Stomach (tissue), 9 donors: ENCODE data around the gene KCNE2. TPM values are rescaled to one million over a fixed set of nuclear protein-coding genes. Genes with fewer than 3 reads are reported as not detected.
A peak's percentile ranks its signal among the peaks of the same experiment; 100 is the strongest.

Experiments used
- DNase-seq, 2 donors: peaks; one replicate each; pipeline versions ENCODE4 v3.0.0 to v3.0.0-alpha.2; 2013 to 2019
- H3K27ac ChIP-seq, 5 donors: fragments of 200-600 bp in 4 of 5; sonication (generic) in 4 of 5; one replicate each; pipeline ENCODE4 v1.5.1; 2013 to 2019; ENCODE audit warnings: mild to moderate bottlenecking in 1 of 5, moderate library complexity in 1 of 5
- H3K27me3 ChIP-seq, 3 donors: fragments of 200-600 bp; sonication (generic); one replicate each; pipeline ENCODE4 v1.5.1; 2017 to 2019; ENCODE audit warnings: mixed run types in 1 of 3
- H3K36me3 ChIP-seq, 4 donors: fragments of 200-600 bp; sonication (generic); 1 replicate in 3 of 4; 2 replicates in 1 of 4; pipeline ENCODE4 v1.5.1; 2016 to 2019
- H3K4me1 ChIP-seq, 4 donors: fragments of 200-600 bp; sonication (generic); one replicate each; pipeline ENCODE4 v1.5.1; 2016 to 2019
- H3K4me3 ChIP-seq, 4 donors: fragments of 200-600 bp; sonication (generic) in 3 of 4; one replicate each; pipeline ENCODE4 v1.5.1; 2016 to 2019; ENCODE audit warnings: mild to moderate bottlenecking in 1 of 4
- H3K9me3 ChIP-seq, 4 donors: fragments of 200-600 bp; sonication (generic); one replicate each; pipeline ENCODE4 v1.5.1; 2016 to 2019
- EP300 ChIP-seq: sonication (generic); formaldehyde crosslinking; IDR thresholded peaks from one replicate; pipeline ENCODE4 v1.6.1; 2017; ENCODE audit warnings: antibody characterized with exemption
- POLR2A ChIP-seq, 4 donors: fragments of 450-650 bp; IDR thresholded peaks; one replicate each; pipeline ENCODE4 v1.6.1; 2016; ENCODE audit warnings: antibody characterized with exemption in 4 of 4, control low read depth in 2 of 4, mild to moderate bottlenecking in 1 of 4, moderate library complexity in 1 of 4
- POLR2AphosphoS5 ChIP-seq, 3 donors: sonication (generic); formaldehyde crosslinking; IDR thresholded peaks; one replicate each; pipeline ENCODE4 v1.6.1; 2016; ENCODE audit warnings: antibody characterized with exemption in 3 of 3
- WGBS, 5 donors: extraction: QIAGEN DNeasy Blood & Tissue Kit in 3 of 5; methylation state at CpG; one replicate each; pipeline versions ENCODE4 v1.1.5 to v1.1.7; 2013 to 2018; 5-methylcytosine and 5-hydroxymethylcytosine counted together
- intact Hi-C: fragments of 100-400 bp; cut with DNase I; formaldehyde crosslinking; loops from one replicate; pipeline ENCODE4 v1.15.1; 2023; ENCODE audit warnings: low total_unique reads
- polyA plus RNA-seq, 3 donors: library from polyadenylated mRNA; stranded (reverse); fragments of 200-250 nt; gene quantifications; one replicate each; pipeline ENCODE4 v1.2.3, GENCODE V29; 2013
- total RNA-seq, 5 donors: library from RNA; depleted of rRNA; stranded (reverse); fragments of >200 nt; gene quantifications; one replicate each; pipeline versions ENCODE4 v1.1.0 to v1.2.3, GENCODE V29; 2014 to 2016
- TF ChIP-seq, protein P1 (sequence below), 7 experiments: fragments of 450-650 bp in 4 of 7; fragments of 200-600 bp in 3 of 7; sonication (generic) in 3 of 7; IDR thresholded peaks; one replicate each; pipeline ENCODE4 v1.5.1; 2016 to 2019; ENCODE audit warnings: antibody characterized with exemption in 7 of 7, control low read depth in 2 of 7, mild to moderate bottlenecking in 1 of 7
- donor health status: healthy with polysubstance abuse.
- donor health status: Bipolar disorder and iron deficiency.
- donor health status: healthy.

KCNE2 gene
- total and polyA plus RNA-seq, 8 donors, result 34.4 to 294 (median 126) TPM; not detected in 1

DNA sequence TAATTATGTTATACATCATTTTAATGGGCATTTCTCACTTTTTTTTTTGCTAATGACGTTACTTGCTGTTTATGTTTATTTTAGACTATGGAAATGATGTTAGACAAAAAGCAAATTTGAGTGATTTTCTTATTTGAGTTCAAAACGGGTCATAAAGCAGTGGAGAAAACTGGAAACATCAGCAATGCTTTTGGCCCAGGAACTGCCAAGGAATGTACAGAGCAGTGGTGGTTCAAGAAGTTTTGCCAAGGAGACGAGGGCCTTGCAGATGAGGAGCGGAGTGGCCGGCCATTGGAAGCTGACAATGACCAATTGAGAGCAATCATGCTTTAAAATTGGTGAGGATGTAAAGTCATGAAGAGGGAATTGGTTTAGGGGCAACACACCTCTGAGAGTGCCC lies 32.1 kb upstream of the KCNE2 start:
- Histone ChIP-seq H3K4me1 (peaks cover 0 to 13% (median 6%) of the 10 kb centered on the region in 4 donors), H3K9me3 (no peaks in the 10 kb centered on the region), H3K4me3 (no peak overlapping the region), H3K36me3 (no peaks in the 10 kb centered on the region), H3K27ac (no peak overlapping the region), H3K27me3 (no peaks in the 10 kb centered on the region)
- DNase-seq, result no peak
- intact Hi-C loops, result no loop called here
- WGBS, 5 donors, result 74 to 83% (median 80%) methylated on average over 5 of the region's 5 CpGs
- TF ChIP-seq, protein P1, sequence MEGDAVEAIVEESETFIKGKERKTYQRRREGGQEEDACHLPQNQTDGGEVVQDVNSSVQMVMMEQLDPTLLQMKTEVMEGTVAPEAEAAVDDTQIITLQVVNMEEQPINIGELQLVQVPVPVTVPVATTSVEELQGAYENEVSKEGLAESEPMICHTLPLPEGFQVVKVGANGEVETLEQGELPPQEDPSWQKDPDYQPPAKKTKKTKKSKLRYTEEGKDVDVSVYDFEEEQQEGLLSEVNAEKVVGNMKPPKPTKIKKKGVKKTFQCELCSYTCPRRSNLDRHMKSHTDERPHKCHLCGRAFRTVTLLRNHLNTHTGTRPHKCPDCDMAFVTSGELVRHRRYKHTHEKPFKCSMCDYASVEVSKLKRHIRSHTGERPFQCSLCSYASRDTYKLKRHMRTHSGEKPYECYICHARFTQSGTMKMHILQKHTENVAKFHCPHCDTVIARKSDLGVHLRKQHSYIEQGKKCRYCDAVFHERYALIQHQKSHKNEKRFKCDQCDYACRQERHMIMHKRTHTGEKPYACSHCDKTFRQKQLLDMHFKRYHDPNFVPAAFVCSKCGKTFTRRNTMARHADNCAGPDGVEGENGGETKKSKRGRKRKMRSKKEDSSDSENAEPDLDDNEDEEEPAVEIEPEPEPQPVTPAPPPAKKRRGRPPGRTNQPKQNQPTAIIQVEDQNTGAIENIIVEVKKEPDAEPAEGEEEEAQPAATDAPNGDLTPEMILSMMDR (IDR thresholded peaks at IDR 0.05), result no peak
- TF ChIP-seq POLR2AphosphoS5 (IDR thresholded peaks at IDR 0.05) (no peak), POLR2A (IDR thresholded peaks at IDR 0.05) (no peak), EP300 (no peak)

DNA sequence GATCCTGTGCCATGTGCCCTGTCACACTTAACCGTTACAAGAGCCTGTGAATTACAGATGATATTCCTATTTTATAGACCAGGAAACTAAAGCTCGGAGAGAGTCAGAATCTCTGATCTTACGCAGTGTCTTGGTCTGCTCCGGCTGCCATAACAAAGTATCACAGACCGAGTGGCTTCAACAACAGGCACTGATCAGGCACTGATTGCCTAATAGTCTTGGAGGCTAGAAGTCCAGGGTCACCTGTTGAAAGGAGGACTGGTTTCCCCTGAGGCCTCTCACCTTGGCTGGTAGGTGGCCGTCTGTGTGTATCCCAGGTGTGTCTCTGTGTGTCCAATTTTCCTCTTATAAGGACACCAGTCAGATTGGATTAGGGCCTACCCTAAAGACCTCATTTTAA lies 31.5 kb upstream of the KCNE2 start:
- WGBS, 5 donors, result 93 to 99% (median 96%) methylated on average over 6 of the region's 6 CpGs
- Histone ChIP-seq H3K4me3 (no peak overlapping the region), H3K36me3 (no peaks in the 10 kb centered on the region), H3K4me1 (peaks cover 0 to 19% (median 9%) of the 10 kb centered on the region in 4 donors), H3K27ac (no peak overlapping the region), H3K27me3 (no peaks in the 10 kb centered on the region), H3K9me3 (no peaks in the 10 kb centered on the region)
- intact Hi-C loops, result no loop called here
- TF ChIP-seq POLR2A (IDR thresholded peaks at IDR 0.05) (no peak), EP300 (no peak), POLR2AphosphoS5 (IDR thresholded peaks at IDR 0.05) (no peak)
- TF ChIP-seq, protein P1 (IDR thresholded peaks at IDR 0.05), result no peak
- DNase-seq, result no peak

DNA sequence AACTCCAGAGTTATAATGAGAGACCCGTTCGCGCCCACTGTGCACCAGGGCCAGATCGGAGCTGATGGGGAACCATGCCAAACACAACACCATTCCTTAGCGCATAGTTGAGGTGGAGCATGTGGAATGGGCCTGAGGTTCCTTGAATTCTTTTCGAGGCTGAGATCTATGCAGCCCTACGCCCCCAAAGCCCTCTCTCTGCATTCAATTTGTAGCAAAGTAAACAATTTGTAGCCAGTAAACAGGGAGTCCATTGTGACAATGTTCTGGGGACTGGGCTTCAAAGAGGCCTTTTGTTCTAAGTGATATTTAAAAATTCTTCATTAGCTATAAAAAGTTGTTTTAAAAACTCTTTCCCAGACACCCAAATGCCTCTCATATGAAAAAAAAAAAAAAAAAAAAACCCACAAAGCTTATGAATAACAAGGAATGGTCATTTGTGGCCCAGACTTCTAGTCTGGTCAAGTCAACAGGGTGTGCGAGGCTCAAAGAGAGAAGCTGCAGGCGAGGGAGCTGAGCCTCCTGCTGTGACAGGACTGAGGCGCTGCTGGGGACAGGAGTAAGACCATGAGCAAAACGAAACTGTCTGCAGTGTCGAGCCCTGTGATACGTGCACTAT lies 30.6 kb upstream of the KCNE2 start:
- TF ChIP-seq EP300 (no peak), POLR2A (IDR thresholded peaks at IDR 0.05) (no peak), POLR2AphosphoS5 (IDR thresholded peaks at IDR 0.05) (no peak)
- TF ChIP-seq, protein P1 (IDR thresholded peaks at IDR 0.05), result no peak
- WGBS, 5 donors, result 86 to 90% (median 89%) methylated on average over 13 of the region's 13 CpGs
- no peak overlapping the region for H3K27ac ChIP-seq

DNA sequence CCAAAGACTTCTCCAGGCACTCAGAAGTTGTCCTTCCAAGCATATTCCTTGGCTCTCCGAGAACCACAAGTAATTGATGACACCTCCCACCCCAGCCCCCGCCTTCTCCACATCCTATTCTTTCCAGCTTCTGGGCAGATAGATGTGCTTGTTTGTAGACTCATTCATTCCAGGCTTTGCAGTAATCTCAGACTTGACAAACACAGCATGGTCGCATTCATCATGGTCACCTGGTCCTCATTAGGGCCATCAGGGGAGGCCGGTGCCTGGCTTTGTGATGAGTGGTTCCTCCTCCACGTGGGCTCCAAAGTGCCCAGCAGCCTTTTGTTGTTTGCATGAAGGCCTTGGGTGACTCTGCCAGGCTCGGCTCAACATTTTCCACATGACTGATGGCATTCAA lies 28.5 kb upstream of the KCNE2 start:
- Histone ChIP-seq H3K4me1 (peaks cover 0 to 25% (median 10%) of the 10 kb centered on the region in 4 donors), H3K27me3 (no peaks in the 10 kb centered on the region), H3K36me3 (no peaks in the 10 kb centered on the region), H3K4me3 (no peak overlapping the region), H3K9me3 (no peaks in the 10 kb centered on the region), H3K27ac (no peak overlapping the region)
- peak in 1 of 3 donors; percentile 8 for TF ChIP-seq POLR2AphosphoS5 (IDR thresholded peaks at IDR 0.05)
- TF ChIP-seq EP300, result no peak
- TF ChIP-seq POLR2A (IDR thresholded peaks at IDR 0.05), result no peak
- TF ChIP-seq, protein P1 (IDR thresholded peaks at IDR 0.05), result no peak
- WGBS, 5 donors, result 64 to 70% (median 65%) methylated on average over 5 to 6 of the region's 6 CpGs
- DNase-seq, result no peak
- intact Hi-C loops, result no loop called here

More for the DNA sequence above, 30.6 kb upstream of the KCNE2 start:
- Histone ChIP-seq H3K9me3 (no peaks in the 10 kb centered on the region), H3K4me3 (no peak overlapping the region), H3K4me1 (peaks cover 0 to 25% (median 10%) of the 10 kb centered on the region in 4 donors), H3K27me3 (no peaks in the 10 kb centered on the region), H3K36me3 (no peaks in the 10 kb centered on the region)
- DNase-seq, result no peak
- intact Hi-C loops, result no loop called here
